Endometrial microvascular endothelial cells (primary cell): ENCODE measurements around the gene PLLP. TPM values are rescaled to one million over a fixed set of nuclear protein-coding genes. Genes with fewer than 3 reads are reported as not detected.

Source experiments
- in situ Hi-C: cut with HindIII; loops from 2 replicates; pipeline ENCODE4 v1.10.0; 2017; ENCODE audit warnings: low sequenced_read_pairs, low pct_unique_long_range_greater_than_20kb; ENCODE audit errors: inconsistent ontology term
- total RNA-seq: library from RNA; depleted of rRNA; stranded (reverse); fragments of >200 nt; gene quantifications from one replicate; pipeline ENCODE4 v1.2.3, GENCODE V29; 2015; ENCODE audit errors: inconsistent ontology term

The PLLP gene
- total RNA-seq, 1 donor from 2014 or later, result 0.56 TPM

DNA sequence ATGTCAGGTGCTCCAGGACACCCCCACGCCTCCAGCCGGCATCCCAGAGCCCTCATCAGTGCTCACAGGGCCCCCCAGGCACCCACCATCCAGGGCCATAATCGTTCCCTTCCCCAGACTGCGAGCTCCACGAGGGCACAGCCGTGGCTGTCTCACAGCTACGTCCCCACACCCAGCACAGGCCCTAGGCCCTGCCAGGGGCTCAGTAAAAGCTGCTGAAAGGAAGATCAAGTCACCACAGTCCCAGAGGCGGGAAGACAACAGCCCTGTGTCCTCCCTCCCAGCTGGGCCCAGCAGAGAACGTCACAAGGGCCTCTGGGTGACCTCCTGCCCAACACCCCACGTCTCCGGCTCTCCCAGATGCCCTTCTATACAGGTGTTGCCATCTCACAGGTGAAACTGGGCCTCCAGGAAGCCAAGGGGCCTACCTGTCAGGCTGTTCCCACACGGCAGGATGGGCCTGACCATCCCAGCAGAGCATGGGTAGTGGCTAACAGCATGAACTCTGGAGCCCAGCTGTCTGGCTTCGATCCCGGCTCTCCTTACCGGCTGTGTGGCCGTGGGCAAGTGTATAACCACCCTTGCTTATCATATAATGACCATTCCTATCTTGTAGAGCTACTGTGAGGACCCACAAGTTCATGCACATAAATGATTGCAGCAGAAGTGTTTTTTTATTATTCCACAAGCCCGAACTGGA is 21.5 kb downstream of the PLLP start:
- in situ Hi-C loops, result no loop called here

DNA sequence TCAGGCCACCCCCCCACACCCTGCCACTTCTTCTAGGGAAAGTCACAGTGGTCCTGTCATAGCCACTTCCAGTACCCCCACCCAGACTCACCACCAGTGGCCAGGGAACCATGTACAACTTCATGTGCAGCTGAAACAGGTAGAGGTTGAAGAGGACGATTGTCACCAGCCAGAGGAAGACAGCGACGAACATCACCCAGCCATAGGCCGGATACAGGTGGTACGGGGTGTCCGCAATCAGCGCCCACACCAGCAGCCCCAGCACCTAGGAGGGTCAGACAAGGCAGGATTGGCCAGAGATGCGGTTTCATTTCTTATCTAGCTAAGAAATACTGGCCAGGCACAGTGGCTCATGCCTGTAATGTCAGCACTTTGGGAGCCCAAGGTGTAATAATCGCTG is 22.7 kb downstream of the PLLP start:
- in situ Hi-C loops, result no loop called here

DNA sequence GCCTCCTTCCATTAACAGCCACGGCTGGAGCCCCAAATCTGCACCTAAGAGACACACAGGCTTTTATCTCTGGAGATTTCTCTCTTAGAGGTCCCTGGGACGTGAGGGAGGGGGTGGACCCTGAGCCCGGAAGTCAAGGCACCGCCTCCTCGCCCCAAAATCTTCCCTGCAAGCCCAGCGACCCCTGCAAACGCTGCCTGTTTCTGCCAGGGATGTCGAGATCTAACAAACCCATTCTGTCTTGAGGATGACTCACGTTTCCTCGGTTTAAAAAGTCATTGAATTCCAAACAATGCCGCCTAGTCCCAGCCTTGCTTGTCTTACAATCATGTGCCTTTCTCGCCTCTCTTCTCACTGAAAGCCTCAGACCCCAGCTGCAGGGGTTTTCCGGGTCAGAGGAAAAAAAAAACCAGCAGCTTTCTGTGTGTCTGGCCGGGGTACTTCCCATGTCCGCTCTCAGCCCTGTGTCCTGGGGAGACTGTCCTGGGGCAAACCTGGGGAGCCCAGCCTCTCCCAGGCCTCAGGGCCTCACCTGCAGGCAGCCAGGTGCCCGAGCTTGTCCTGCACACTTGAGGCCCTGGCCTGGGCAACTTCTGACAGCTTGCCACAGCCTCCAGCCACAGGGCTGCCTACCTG is 24.1 kb downstream of the PLLP start:
- in situ Hi-C loops, result no loop called here

DNA sequence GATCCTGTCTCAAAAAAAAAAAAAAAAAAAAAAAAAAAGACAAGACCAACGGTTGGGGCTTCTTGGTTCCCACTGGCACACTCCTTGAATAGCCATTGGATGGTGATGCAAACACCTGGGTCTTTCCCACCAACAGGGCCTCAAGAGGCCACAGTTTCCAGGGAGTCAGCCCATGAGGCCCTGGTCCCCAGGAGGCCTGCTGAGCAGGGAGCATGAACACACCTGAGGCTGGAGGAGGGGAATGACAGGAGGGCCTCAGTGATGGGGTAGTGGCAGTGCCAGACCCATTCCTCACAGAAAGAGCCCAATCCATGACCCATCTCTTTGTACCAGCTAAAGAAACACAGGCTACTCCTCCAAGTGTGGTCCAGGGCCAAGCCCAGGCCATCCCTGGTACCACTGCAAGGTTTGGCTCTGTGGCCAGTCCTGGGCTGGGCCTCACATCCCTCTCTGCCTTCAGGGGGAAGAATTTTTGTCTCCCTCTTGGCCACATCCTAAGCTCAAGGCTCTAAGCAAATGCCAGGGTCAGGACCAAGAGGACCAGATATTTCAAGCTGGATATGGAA is 25.5 kb downstream of the PLLP start:
- in situ Hi-C loops, result no loop called here

DNA sequence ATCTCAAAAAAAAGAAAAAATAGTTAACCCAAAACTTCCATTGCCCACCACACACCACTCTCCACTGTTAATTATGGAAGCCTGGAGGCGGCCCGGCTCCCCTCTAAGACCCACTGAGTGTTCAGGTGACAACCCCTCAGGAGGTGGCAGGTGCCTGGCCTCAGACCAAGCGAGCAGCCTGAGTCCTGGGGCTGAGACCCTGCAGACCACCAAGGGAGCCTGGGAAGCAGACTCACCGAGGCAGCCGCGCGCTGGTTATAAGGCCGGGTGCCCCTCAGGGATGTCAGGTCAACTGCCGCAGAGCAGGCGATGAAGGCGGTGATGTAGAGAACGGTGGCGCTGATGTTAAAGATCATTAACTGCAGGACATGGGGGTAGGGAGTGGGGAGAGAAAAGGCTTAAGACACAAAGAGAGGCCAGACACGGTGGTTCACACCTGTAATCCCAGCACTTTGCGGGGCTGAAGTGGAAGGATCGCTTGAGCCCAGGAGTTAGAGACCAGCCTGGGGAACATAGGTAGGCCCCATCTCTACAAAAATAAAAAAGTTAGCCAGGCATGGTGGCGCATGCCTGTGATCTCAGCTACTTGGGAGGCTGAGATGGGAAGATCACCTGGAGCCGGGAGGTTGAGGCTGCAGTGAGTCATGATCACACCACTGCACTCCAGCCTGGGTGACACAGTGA is 26.1 kb downstream of the PLLP start:
- in situ Hi-C loops, result no loop called here

DNA sequence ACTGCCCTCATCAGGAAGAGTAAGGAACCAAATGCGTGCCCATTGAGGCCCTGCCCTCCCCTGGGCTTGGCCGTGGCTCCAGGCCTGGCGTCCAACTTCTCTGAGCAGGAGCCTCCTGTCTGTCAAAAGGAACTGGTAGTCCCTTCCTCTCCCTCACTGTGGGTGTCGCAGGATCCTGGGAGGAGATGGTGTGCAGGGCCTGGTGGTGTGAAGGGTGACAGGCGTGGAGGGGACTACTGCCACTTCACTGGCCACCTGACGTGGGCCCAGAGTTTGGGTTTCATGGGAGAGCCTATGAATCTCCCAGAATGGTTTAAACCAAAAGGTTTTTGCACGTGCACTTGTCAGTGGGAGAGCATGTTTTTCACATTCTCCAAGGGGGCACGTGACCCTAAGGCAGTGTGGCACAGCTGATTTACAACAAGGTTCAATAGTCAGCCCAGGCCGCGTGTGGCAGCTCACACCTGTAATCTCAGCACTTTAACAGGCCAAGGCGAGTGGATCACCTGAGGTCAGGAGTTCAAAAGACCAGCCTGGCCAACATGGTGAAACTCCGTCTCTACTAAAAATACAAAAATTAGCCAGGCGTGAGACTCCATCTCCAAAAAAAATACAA is 26.9 kb downstream of the PLLP start:
- in situ Hi-C loops, result no loop called here

DNA sequence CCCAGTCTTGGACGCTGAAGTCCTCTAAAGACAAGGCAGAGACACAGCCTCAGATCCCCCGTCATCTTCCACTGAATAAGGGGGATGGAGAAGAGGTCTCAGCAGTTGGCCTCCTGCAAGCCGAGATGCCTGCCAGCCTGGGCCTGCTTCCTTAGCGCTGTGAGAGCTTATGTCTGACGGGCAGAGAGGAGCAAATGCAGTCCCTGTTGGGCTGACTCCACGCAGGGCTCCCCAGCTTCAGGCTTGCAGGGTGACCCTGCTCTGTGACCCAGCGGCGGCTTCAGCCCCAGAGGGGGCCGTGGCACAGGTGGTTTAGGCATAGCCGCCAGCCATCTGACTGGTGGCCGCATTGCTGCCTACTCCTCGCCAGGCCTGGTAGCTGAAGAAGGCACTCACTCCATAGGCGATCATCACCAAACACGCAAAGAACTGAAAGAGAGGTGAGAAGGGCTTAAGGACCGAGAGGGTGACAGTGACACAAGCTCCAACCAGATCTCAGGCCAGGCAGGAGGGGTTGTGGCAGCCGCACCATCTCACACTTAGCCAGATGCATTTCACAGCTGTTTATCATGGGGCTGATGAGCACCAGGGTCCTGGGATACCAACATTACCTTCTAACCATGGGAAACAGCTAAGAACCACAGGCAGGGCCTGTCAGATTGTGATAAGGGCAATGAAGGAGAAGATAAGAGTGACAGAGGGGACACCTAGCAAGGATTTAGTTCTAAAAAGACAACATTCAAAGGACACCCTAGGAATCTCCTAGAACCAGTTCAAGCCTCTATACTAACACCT is 27.7 kb downstream of the PLLP start:
- in situ Hi-C loops, result no loop called here

DNA sequence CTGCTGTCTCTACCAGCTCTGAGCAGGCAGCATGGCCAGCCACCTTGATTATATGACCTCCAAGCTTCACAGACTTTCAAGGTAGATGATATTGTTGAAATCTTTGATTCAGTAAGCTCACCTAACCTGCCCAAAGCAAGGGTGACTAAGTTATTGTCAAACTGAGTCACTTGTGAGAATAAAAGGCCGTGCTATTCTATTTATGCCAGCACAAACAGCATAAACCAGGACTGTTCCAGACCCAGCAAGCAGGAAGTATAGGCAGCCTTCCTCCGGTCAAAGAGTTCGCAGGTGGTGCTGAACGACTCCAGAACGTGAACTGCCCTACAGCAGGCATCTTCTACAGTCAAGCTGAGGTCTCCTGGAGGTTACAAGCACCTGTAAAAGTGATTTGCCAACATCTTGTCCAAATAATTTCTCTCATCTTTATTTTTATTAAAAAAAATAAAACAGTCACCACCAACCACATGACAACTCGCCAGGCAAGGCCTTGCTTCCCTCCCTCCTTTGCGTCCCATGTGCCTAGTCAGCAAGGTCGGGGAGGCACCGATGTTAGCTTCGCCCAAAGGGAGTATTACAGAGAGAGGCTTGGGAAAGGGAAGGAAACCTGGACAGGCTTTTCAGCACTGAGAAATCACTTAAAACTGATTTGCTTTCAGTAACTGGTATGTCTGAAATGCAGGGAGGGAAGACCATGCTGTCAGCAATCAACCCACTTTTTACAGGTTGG is 28.6 kb downstream of the PLLP start:
- in situ Hi-C loops, result no loop called here

DNA sequence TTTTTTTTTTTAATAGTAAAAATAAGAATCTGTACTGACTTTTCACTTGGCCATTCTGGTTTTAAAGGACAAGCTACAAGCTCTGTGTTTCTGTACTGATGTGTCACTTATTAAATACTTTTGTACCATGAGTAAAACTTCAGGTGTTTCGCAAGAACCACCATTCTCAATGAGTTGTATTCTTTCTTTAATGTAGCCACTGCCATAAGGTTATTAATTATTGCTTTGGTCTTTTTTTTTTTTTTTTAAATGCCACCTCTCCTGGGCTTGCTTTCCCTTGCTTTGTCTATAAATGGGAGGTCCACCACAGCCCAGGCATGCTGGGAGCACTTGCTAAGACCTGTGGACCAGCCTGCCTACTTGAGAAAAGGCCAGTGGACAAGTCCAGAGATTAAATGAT is 31.0 kb downstream of the PLLP start:
- in situ Hi-C loops, result no loop called here

DNA sequence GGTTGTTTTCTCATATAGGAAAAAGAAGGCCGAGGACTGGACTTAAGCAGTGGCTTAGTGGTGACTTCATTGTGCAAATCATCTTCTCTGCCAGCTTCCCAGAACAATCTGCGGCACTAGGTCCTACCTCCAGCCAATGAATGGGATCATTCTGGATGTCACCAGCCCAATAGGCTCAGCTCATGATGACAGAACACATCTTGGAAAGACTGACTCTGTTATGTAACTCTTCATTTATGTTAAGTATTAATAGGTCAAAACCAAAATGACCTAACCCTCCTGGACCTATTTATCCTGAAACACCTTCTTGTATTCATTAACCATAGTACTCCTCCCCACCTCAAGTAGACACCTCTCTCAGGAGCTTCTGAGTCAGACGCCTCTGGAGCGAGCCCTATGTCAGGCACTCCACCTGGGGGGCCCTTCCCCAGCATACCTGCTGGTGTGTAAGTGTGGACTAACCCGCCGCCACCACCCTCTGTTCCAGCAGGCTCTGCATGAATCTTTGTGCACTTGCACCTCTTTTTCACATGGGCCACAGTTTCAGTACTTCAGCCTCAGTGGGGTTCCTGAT is 32.2 kb downstream of the PLLP start:
- in situ Hi-C loops, result no loop called here

DNA sequence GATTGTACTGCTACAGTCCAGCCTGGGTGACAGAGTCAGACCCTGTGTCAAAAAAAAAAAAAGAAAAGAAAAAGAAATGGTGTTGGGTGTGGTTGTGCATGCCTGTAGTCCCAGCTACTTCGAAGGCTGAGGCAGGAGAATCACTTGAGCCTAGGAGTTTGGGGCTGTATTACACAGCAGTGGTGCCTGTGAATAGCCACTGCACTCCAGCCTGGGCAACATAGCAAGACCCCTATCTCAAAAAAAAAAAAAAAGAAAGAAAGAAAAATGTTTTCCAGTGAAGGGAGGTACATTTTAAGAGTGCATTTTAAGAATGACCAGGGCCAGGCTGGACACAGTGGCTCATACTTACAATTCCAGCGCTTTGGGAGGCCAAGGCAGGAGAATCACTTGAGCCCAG is 33.1 kb downstream of the PLLP start:
- in situ Hi-C loops, result no loop called here

DNA sequence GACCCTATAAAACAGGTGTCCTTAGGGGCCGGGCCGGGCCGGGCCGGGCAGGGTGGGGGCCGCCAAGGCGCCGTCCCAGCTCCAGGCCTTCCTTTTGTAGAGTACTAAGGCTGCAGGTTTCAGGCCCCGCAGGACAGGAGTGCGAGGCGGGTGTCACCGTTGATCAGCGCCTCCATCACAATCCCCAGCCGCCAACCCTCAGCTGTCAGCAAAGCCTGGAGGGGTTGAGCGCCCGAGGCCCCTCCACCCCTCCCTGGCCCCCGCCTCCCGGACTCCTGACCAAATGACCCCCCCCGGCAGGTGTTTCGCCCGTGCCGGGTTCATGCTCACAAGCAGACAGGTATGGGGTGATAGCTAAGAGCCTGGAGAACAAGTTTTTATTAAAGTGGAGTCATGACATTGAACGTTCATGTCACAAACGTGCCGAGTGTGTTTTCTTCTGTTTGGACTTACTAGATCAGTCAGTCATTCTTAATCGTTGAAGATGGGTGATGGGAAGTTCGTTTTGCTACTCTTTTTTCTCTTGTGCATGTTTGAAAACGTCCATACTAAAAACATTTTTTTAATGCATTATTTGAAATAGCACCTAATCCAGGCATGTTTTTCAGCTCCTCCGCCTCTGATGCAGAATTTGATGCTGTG is 38.9 kb downstream of the PLLP start:
- in situ Hi-C loops, result loop anchor here (10.0 kb wide), 1 partner anchor 61 kb away; the partner anchor contains the start of genes PSME3IP1 and RSPRY1

DNA sequence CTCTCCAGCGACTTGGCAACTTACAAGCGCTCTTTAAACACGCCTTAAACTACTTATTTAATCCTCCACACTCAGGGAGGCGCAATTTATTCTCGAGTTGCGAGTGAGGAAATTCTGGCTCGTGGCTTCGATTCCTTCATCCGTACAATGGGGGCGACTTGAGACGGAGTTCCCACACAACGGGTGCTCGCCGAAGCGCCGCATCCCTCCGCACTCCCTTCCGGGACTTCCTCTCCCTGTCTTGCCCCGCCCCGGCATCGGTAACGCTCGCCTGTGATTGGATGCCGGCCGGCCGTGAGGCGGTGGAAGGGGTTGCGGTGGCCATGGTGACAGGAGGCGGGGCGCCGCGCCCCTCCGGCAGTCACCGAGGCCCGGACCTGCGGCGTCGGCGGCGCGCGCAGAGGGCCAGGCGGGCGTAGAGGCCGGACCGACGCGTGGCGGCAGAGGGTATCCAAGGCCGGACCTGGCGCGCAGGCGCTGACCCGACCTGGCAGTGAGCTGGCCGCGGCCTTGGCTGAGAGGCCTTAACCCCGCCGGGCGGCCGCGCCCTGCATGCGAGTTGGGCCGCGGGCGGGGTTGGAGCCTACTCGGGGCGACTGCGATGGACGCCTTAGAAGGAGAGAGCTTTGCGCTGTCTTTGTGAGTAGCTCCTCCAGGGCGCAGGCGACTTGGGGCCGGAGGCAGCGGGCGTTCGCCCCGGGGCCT is 39.6 kb downstream of the PLLP start, which contains the start of gene ARL2BP:
Gene ARL2BP, plus strand, starts transcription at position 493 of the 705 bp plus-strand sequence. Its CDS starts 109 bp downstream, at position 602.
- in situ Hi-C loops, result loop anchor here (10.0 kb wide), 1 partner anchor 60 kb away; the partner anchor contains the start of genes PSME3IP1 and RSPRY1

DNA sequence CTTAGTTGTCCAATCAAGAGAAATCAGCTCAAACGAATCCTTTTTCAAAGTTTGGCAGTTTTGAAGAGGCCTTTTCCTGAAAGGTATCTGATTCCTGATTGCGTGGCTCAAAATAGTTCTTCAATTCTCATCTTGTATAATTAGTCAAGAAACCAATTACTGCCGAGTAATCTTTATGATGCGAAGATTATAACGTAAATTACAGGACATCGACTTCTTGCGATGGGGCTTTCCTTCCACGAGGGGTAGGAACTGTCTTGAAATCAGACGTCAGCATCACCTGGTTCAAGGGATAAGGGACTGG is 40.1 kb downstream of the PLLP start:
- in situ Hi-C loops, result loop anchor here (10.0 kb wide), 1 partner anchor 60 kb away; the partner anchor contains the start of genes PSME3IP1 and RSPRY1

DNA sequence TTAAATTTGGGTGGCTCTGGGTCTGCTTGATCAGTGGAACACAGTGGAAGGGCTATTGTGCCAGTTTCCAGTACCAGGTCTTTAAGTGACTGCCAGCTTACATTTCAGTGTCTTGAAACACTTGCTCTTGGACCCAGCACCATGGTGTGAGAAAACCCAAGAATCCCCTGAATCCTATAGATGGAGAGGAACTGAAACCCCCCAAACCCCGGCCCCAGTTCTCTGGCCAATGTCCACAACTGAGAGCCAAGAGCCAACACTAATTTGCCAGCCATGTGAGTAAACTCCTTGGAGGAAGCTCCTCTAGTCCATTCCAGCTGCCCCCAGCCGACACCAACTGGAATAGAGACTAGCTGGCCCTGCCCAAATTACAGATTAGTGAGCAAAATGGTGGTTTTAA is 41.8 kb downstream of the PLLP start:
- in situ Hi-C loops, result loop anchor here (10.0 kb wide), 1 partner anchor 58 kb away; the partner anchor contains the start of genes PSME3IP1 and RSPRY1

DNA sequence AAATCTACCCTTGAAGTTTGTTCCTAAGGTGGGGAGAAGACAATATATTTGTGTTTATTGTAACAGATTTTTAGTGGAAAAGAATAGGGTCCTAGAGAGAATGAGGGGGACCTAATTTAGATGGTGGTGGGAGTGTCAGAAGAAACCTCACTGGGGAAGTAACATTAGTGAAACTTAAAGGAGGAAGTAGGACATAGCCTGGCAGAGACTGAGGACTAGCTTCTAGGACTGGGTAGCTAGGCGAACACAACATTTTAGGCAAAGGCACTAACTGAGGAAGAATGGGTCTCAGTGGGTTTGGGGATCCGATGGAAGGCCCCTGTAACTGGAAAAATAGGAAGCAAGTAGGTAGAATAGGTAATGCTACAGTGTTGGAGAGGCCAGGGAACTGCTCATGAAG is 43.6 kb downstream of the PLLP start:
- in situ Hi-C loops, result loop anchor here (10.0 kb wide), 1 partner anchor 56 kb away; the partner anchor contains the start of genes PSME3IP1 and RSPRY1
